CD4-positive, alpha-beta T cell treated with Interferon gamma for 1 hour (primary cell): Measurements from ENCODE around the gene JMJD1C.
A peak's percentile ranks its signal among the peaks of the same experiment; 100 is the strongest.
"Not testable (repeated sequence)": the region's sequence is repeated elsewhere in the genome, so short reads cannot be mapped to it uniquely, and the experiment has no call there.

Experiments used
- DNase-seq: peaks from one replicate; pipeline ENCODE4 v3.0.0-alpha.2; 2020

JMJD1C gene

DNA sequence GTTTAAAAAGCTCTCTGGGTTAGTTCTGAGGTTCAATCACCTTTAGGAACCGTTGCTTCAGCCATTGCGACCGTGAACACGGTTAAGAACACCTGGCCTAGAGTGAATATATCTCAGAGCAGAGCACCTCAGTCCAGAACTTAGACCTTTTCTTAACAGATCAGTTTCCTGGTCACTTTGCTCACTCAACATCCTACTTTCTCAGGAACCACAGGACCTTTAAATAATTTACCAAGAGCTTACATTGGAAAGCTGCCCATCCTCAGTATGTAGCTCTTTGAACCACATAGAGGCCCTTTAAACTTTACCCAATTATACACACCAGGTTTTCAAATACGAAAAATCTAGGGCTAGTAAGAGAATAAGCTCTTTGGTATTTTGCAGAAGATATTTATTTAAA is 179.4 kb downstream of the JMJD1C start:
- no peak for DNase-seq

DNA sequence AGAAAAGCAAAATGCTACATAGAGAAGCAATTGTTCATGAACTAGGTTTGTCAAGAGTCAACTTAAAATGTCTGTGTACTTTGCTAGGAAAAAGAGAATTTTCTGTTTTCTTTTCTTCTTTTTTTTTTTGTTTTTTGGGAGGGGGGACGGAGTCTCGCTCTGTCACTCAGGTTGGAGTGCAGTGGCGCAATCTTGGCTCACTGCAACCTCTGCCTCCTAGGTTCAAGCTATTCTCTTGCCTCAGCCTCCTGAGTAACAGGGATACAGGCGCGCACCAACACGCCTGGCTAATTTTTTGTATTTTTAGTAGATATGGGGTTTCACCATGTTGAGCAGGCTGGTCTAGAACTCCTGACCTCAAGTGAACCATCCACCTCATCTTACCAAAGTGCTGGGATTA is 181.9 kb downstream of the JMJD1C start:
- DNase-seq = not testable (repeated sequence)

DNA sequence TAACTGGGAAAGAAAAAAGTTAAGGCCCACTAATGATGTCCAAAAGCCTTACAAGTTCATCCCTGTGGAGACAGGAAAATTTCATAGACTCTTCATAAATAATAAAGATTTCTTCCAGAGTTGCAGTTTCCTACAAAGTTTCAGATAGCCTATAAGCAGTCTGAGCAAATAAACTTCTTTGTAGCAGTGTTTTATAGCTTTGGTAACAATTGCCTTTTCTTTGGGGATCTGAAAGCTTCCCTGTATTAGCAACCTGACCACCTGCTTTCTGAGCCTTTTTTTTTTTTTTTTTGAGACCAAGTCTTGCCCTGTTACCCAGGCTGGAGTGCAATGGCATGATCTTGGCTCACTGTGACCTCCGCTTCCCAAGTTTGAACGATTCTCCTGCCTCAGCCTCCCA is 182.7 kb downstream of the JMJD1C start:
- DNase-seq = no peak

DNA sequence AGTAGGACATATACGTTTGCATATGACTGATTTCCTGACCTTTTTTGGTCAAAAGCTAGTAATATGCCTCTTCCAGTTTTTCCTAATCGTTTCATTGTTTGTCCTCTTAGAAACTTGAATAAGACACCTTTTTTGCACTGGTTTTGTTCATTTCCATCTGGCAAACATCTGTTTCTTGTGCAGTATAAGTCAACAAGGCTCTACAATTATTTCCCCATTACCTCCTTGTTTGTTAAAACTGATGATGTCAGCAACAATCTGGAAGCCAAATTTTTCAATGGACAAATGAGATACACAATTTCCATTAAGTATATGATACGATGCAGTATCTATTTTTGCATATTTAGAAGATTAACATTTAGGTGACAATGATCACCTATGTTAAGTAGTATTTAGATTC is 183.8 kb downstream of the JMJD1C start:
- DNase-seq = no peak

DNA sequence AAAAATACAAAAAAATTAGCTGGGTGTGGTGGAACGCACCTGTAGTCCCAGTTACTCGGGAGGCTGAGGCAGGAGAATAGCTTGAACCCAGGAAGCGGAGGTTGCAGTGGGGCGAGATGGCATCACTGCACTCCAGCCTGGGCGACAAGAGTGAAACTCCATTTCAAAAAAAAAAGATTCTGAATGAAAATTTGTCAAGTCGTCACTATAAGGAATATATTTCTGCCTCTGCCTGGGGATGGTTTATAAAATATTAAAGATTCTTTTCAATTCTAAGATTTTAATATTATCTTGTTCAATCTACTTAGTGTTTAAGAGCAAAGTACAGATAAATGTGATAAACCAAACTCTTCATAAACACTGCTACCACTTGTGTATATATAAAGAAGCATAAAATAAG is 185.4 kb downstream of the JMJD1C start:
- DNase-seq = no peak

DNA sequence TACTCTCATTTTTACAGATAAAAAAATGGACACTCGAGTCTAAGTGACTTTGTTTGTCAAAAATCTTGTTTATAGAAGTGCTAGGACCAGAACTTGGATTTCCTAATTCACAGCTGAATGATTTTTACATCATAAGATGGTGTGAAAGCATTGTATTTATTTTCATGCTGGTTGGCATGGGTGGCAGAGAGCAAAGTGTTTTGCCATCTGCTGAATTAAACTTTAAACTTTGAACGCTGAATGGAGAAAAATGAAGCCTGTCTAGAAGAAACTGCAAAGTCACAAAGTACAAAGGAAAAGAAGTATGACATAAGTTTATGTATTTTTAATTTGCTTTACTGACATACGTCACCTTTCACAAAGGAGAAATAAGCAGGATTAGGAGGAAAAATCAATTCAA is 190.7 kb downstream of the JMJD1C start:
- DNase-seq = no peak

DNA sequence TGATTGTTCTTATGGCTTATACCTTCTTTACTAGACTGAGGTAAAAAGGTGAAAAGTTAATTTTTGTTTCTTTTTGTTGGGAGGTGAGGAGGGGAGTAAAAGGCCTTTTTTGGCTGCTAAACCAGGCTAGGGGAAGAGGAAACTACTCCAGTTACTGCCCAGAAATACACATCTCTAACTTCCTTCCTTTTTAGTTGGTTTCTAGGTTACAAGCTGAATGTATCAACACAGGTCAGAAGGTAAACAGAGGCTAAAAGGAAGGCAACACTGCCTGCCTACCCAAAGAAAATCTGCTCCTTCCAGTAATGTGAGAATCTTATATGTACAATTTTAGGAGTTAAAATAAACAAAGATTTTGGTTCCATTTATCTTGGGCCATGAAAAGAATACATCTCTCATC is 192.2 kb downstream of the JMJD1C start:
- DNase-seq = peak; percentile 25

DNA sequence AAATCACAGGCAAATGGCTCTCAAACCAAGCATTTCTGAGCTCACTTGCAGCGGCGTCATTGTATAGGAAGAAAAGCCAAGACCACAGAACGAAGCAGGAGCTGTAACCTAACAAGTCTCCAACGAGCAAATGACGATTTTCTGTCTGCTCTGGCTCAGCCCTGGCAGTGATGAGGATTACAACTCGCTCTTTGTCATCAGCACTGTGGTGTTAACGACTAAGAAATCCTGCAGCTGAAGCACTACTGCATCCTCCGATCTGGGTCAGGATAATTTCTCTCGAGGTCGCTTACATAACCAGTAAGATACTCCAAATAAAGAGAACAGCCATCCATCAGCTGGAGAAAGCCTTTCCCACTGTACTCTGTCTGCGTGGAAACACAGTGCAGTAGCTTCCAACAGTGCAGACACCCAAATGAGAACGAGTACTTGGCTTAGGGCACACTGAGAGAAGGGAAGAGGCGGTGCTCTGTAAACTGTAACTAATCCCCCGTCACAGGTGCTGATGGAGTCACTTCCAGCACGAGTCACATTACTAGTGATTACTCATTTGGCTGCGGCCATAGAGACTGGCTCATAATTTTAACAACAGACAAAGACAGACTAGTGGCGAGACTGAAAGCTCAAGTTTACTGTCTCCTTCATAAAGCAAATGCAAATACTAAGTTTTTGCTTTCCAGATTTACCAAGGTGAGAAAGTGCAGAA is 196.8 kb downstream of the JMJD1C start:
- DNase-seq = peak; percentile 91

DNA sequence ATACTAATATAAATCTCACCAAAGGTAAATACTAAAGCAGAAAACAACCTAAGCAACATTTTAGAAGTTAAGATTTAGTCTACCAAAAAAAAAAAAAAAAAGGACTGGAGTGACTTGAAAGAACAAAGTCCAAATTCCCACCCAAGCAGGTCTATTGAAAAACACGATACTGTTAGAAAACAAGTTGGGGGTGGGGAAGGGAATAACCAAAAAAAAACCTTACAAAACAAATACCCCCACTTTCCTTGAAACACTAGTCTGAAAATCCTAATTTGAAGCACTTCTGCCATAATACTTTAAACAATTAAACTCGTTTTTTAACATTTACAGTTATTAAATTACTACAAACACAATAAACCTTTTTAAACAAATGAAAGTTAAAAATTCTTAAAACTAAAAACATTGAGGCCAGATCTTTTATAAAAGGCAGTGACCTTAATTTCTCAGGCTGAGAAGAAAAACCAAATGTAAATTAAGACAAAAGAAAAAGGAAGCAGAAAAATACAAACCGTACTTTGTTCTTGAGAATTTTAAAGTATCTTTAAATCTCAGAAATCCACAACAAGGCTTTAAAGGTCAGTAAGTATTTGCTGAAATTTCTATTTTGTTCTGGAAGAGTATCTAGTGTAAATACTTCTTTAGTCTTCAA is 197.5 kb downstream of the JMJD1C start:
- no peak for DNase-seq

DNA sequence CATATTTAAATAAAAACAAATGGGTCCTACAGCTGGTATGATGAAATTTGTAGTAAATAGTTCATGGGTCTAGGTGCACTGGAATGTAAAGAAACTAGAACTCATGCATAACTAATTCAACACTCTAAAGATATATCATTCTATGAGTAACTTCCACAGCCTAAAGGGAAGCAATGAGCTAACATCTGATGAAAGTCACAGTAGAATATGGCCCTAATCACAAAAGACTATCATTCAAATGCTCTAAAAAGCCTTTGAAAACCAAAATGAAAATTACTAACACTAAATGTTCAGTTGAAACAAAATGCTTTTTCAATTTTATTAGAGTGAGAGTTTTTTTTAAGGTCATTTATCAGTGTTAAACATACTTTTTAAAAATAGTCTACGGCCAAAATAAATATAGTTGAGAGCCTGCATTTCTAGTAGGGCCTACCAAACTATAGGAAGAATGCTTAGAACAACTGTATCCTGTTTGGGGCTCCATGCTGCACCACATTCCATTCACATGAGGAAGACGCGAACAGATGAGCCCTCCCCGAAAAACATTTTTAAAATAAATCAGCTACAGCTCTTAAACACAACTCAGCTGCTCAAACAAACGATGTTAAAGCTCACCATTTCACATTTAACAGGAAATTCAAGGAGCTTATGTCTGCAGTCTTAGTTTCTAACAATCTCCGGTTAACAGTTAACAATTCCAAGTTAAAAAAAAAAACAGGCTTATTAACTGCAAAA is 198.2 kb downstream of the JMJD1C start:
- no peak for DNase-seq

DNA sequence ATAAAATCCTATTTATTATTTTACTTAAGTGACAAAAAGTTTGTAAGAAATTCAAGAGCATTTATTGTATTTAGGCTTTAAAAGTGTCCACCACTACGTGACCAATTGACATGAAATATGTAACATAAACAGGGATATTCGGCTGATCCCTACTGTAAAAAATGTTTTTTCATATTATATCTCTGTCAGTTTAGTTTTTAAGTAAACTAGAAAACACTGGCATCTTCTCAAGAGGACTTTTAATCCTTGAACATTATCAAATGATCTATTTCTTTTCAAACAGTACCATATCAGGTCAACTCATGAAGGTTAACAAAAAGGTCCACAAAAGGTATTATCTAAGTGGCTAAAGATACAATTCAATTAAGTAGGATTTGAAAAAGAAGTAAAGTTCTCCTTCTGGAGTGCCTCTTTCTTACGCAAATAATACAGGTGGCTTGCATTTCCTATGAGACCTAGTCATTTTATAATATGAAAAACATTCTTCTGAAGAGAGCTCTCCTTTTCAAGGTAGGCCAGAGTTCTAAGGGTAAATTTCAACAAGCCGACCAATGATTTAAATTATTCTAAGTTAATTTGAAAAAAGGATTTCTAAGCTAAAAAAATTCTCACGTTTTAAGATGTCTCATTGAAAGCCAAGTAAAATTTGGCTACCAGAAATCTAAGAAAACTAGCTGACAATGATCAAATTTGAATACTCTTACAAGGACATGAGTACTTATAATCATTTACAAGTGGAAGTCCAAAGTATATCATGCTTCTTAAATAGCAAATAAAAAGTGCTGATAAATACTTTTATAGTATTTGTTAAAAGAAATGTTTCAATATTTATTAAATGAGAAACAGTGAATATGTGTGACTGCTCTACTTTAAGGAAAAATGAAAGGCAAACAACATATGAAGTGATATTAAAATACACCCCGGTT is 199.1 kb downstream of the JMJD1C start:
- DNase-seq = no peak

DNA sequence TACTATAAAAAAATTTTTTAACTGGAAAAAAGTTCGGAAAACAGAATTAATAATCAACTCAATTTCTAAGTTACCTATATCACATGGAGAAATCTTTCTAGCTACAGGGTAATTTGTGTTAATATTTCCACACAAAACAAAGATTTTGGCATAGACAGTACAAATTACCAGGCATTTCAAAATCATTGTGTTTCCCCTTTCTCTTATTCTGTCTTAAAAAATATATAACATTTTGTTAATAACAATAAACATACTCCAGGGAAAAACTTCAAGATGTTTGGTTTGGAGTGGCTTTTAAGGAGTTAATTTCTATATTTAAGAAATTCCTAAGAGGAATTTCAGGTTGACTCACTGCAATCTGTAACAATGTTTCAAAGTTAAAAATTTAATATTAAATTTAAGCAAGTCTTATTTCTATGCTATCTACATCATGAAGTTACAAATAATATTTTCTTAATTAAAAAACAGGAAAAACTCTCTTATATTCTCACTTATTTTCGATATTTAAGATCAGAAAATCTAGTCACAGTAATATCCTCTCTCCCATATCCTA is 200.0 kb downstream of the JMJD1C start:
- DNase-seq = no peak

DNA sequence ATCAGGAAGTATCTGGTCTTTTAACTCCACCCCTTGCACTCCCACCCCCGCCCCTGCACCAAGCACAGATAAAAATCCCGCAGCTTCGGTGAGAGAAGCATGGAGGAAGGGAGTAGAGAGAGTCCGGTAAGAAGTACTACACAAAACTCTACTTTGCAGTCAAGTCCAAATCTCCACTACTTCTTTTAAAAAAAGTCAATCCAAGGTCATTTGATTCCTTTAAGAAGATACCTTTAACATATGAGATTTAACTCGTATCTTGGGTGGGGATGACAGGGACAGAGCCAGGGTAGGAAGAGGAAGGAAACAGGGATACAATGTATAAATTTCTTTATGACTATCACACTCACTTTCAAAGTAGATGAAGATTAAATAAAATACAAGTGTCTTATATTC is 200.6 kb downstream of the JMJD1C start:
- peak; percentile 22 for DNase-seq

DNA sequence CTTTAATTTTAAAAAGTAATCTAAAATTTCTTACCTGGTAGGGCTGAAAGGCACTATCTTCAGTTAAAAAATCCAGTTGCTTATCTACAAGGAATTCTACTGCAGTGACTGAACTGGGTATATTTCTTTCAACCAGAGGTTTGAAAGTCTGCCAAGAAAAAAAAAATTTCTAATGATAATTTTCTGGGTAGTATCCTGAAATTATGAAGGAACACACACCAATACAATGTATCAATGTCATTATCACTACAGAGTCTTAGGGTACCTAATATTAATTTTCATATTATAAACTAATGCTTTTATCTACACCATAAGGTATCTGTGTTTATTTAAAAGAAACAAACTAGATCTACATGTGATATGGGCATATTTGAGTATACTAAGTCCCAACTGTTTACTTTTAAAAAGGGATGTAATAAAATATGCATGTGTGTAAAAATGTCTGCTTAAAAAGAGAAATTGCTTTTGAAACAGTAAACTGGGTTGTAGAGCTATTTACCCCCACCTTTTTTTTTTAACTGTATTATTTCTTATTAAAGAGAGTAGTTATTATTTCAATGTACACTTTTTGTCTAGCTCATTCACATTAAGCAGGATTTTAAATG is 201.1 kb downstream of the JMJD1C start:
- DNase-seq = no peak

DNA sequence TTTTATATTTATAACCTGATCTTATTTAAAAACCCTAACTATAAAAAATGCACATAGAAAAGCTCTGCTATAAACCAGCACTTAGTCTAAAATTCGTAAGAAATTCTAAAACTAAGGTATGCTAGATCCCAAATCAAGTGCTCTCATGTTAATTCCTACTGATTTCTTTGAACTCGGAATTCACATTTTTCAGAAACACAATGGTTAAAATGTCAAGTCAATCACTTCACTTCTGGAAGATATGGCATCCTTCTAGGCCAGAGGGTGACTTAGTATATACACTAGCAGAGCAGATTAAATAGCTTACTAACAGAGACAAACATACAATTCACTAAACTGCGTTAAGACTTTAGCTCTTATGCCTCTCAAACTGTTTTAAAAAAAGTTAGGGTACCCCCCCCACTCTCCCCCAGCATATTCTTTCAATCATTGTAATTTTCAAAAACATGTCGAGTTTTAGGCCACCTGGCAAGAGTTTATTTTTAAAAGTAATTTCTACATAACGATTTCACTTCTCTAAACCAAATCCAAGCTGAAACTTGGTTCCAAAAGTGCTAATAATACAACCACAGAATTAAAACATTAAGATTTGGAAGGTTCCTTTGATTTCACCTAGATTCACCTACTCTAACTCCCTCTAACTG is 203.2 kb downstream of the JMJD1C start:
- DNase-seq = no peak

DNA sequence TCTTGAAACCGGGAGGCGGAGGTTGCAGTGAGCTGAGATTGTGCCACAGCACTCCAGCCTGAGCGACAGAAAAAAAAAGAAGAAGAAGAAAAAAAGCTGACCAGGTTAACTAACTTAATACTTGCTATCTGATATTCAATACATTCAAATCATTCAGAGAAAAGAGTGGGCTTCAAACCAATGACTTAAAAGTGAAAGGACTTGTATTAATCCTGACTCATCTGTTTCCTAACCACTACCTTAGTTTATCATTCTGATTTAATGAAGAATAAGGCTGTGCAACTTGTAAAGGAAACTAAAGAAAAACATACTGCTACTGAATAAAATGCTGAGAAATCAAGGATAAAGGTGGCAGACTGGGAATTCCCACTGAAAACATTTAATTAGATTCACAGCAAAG is 204.3 kb downstream of the JMJD1C start:
- no peak for DNase-seq

DNA sequence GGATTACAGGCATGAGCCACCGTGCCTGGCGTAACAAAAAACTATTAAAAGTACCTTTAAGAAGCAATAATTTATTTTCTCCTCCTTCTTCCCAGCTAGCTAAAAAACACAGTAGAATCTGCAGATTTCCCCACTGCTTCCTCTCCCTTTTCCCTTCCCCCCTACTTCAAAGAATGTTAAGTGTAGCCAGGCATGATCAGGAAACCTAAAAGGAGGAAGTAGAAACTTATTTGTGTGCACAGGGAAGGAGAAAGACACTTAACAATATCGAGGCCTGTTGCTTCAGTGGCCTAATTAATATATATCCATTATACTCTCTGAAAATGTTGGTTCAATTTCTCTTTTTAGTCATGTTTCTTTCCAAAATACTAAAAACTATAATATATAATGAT is 204.9 kb downstream of the JMJD1C start:
- no peak for DNase-seq

DNA sequence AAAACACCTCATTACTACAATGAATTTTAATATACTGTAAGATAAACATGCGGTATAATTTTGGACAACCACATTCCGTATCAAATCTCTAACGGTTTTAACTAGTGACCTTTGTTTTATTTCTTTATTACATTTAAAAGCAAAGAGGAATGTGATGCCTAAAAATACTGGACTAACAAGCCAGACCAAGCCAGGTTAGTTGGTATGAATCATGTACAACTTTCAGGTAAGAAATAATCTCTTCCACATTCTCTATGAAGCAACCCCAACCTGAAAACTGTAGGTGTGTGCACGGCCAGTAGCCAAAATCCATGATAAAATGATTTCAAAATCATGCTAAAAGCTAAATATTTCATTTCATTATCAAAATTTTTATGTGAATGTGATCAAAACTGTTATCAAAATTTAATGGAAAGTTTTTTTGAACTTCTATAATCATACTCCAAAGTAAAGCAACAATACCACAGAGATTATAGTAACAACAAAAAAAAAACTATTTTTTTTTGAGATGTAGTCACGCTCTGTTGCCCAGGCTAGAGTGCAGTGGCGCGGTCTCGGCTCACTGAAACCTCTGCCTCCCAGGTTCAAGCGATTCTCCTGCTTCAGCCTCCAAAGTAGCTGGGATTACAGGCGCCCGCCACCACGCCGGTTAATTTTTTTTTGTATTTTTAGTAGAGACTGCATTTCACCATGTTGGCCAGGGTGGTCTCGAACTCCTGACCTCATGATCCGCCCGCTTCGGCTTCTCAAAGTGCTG is 205.5 kb downstream of the JMJD1C start:
- no peak for DNase-seq

DNA sequence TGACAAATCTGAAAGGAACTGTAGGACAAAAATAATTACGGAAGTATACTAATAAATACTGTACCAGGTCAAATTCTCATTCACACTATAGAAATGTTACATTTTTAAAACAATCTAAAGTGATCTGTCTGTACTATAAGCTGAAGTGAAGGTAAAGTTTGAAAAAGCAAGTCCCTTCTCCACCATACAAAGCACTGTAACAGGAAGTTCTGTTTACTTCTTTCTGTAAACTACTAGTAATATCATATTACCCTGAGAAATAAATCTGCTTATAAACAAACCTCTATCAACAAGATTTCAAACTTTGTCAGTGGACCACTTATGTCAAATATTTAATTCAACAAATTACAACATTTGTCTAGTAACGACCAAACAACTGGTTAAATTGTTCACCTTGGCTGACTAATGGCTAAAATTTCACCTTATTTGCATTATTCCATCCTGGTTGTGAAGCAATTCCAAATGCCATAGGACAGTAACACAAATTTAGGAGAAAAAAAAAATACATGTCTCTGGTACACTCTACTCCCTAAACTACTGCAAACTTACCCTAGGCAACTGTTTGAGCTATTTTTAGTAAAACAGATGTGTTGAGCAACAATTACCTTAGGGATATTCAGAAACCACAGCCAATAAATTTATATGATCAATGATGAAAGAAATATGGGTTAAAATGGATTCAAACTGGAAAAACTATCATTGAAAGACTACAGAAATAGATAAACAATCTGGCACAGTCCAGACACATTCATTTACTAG is 206.7 kb downstream of the JMJD1C start:
- no peak for DNase-seq

DNA sequence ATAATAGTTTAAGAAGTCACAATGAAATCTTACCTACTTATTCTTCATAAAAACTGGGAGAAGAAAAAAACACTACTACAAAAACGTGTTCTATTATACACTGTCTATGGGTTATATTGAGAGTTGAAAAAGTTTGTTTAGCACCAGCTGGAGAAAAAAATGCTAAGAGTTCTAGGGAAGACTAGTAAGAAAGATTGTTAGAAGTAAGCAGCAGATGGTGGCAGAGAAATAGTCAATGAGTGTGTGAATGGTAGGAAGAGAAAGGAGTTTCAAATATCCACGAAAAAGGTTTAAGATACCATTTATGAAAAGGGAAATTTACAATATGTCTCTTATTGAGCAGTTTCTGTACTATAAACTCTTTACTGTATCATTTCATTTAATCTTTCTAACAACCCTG is 208.0 kb downstream of the JMJD1C start:
- DNase-seq = no peak
